Stimulated activated naive CD4-positive, alpha-beta T cell treated with Interleukin-2 at 50 U/mL for 16 hours (primary cell): ENCODE results near the gene SYP.
"Not testable (repeated sequence)": the region's sequence is repeated elsewhere in the genome, so short reads cannot be mapped to it uniquely, and the experiment has no call there.

ENCODE experiments used
- DNase-seq: peaks from one replicate; lab custom pipeline; 2025; lab: John Stamatoyannopoulos, UW

SYP gene

GRCh38 chrX:49189606-49190005 is 10.4 kb downstream of the SYP start:
- DNase-seq: no peak

GRCh38 chrX:49188468-49189076 is 11.4 kb downstream of the SYP start:
- DNase-seq: no peak

- DNase-seq: no peak
These were observed 12.5 kb downstream of the SYP start for GRCh38 chrX:49187526-49187925.

- no peak for DNase-seq
These were observed 13.0 kb downstream of the SYP start for GRCh38 chrX:49187028-49187394.

GRCh38 chrX:49186125-49187027 is 13.6 kb downstream of the SYP start, which contains the start of gene PRICKLE3:
Gene PRICKLE3, minus strand, starts transcription at chrX:49186373. Its CDS starts 76 bp downstream, at chrX:49186297.
- peak; percentile 66 for DNase-seq

- DNase-seq: no peak
These were observed 15.4 kb downstream of the SYP start for GRCh38 chrX:49184294-49185281.

GRCh38 chrX:49183701-49184281 is 16.2 kb downstream of the SYP start:
- no peak for DNase-seq

GRCh38 chrX:49179358-49179757 is 20.6 kb downstream of the SYP start:
- DNase-seq: no peak

- DNase-seq: no peak
These were observed 21.5 kb downstream of the SYP start for GRCh38 chrX:49178537-49178936.

GRCh38 chrX:49177873-49178480 is 22.0 kb downstream of the SYP start:
- DNase-seq: no peak

- DNase-seq: no peak
These were observed 22.6 kb downstream of the SYP start for GRCh38 chrX:49177338-49177833.

GRCh38 chrX:49176421-49177326 is 23.3 kb downstream of the SYP start:
- DNase-seq: no peak

- no peak for DNase-seq
These were observed 24.3 kb downstream of the SYP start for GRCh38 chrX:49175435-49176274.

- DNase-seq: no peak
These were observed 25.3 kb downstream of the SYP start for GRCh38 chrX:49174723-49175122.

GRCh38 chrX:49173544-49173943 is 26.4 kb downstream of the SYP start:
- DNase-seq: not testable (repeated sequence)

GRCh38 chrX:49172280-49172780 is 27.7 kb downstream of the SYP start:
- peak; percentile 70 for DNase-seq

- peak; percentile 68 for DNase-seq
These were observed 28.2 kb downstream of the SYP start, which contains the start of gene PLP2 for GRCh38 chrX:49171752-49172279. Gene PLP2, plus strand, starts transcription at chrX:49171898. Its CDS starts 103 bp downstream, at chrX:49172001.

- no peak for DNase-seq
These were observed 32.3 kb downstream of the SYP start for GRCh38 chrX:49167740-49168108.
